ENCODE measurements around the gene FXYD5.
A peak's percentile ranks its signal among the peaks of the same experiment; 100 is the strongest.
"Not testable (repeated sequence)": the region's sequence is repeated elsewhere in the genome, so short reads cannot be mapped to it uniquely, and the experiment has no call there.

FXYD5 gene

GRCh38 chr19:35184267-35184666 is 29.7 kb downstream of the FXYD5 start:
- Histone ChIP-seq H3K9me3 (ENCODE audit: severe bottlenecking) (no peaks in the 10 kb centered on the region), H3K4me1 (ENCODE audit: insufficient read depth, poor library complexity, severe bottlenecking) (no peaks in the 10 kb centered on the region), H3K4me3 (ENCODE audit: severe bottlenecking) (no peak overlapping the region), H3K36me3 (ENCODE audit: low read depth) (no peaks in the 10 kb centered on the region), H3K27ac (ENCODE audit: poor library complexity, severe bottlenecking) (no peak overlapping the region), H3K27me3 (ENCODE audit: insufficient read depth, poor library complexity, severe bottlenecking) (no peaks in the 10 kb centered on the region)
- ATAC-seq (ENCODE audit: low read depth) (no peak), DNase-seq (ENCODE audit: low spot score) (no peak)
- no peak for TF ChIP-seq CTCF (IDR thresholded peaks at IDR 0.05; ENCODE audit: poor library complexity, severe bottlenecking)

DNA sequence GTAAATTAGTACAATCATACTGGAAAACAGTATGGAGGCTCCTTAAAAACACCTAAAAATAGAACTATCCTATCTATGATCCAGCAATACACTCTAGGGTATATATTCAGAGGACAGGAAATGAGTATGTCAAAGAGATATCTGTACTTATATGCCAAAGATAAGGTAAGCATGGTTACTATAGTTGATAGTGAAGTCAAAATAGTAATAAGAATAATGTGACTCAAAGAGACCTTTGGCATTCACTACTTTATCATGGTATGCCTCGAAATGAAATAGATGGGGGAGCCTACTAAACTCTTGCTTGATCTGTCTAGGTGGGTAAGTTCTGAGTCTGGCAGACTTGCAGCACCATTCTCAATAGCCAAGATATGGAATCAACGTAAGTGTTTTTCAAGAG is 30.3 kb downstream of the FXYD5 start:
- no peaks in the 10 kb centered on the region for H3K4me1 ChIP-seq (ENCODE audit: insufficient read depth, poor library complexity, severe bottlenecking)
- H3K36me3 ChIP-seq (ENCODE audit: low read depth) = no peaks in the 10 kb centered on the region
- H3K4me3 ChIP-seq (ENCODE audit: severe bottlenecking) = no peak overlapping the region
- H3K27me3 ChIP-seq (ENCODE audit: insufficient read depth, poor library complexity, severe bottlenecking) = no peaks in the 10 kb centered on the region
- no peaks in the 10 kb centered on the region for H3K9me3 ChIP-seq (ENCODE audit: severe bottlenecking)
- DNase-seq (ENCODE audit: low spot score) (no peak), ATAC-seq (ENCODE audit: low read depth) (no peak)
- no peak overlapping the region for H3K27ac ChIP-seq (ENCODE audit: poor library complexity, severe bottlenecking)
- no peak for TF ChIP-seq CTCF (IDR thresholded peaks at IDR 0.05; ENCODE audit: poor library complexity, severe bottlenecking)

DNA sequence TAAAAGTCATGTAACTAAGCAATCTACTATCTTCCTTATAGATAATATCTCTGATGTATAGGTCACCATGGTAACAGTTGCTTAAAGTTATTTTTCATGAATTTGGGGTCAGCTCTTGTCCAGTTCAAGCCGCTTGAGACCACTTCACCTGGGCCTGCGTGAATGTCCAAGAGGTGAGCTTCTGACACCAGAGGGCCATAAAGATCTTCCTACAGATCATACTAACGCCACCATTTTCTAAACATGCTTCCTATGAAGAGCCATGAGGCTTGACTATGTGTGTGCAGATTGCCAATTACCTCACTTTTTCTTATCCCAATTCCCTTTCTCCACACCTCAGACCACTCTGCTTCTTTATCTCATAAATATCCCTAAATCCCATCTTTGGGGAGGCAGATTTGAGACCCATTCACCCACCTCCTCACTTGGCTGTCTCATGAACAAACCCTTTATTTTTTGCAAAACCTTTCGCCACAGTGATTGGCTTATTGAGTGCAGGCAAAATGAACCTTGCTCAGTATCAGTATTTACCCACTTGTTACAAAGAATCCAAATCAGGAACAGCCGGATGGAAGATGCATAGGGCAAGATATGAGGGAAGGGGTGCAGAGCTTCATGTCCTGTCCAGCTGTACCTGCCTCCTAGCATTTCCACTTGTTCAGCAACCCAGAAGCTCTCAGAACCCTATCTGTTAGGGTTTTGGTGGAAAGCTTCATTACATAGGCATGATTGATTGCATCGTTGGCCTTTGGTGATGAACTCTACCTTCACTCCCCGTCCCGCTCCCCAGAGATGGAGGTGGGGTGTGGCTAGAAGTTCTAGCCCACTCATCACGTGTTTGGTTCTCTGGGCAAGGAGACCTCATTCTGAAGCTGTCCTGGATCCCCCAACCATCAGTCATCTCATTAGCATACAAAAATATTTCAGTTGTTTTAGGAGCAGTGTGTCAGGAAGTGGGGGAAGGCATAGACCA is 39.8 kb downstream of the FXYD5 start:
- DNase-seq (ENCODE audit: low spot score) = no peak
- Histone ChIP-seq H3K36me3 (ENCODE audit: low read depth) (no peaks in the 10 kb centered on the region), H3K9me3 (ENCODE audit: severe bottlenecking) (no peaks in the 10 kb centered on the region)

GRCh38 chr19:35195830-35196229 is 41.3 kb downstream of the FXYD5 start:
- ATAC-seq (ENCODE audit: low read depth) (no peak), DNase-seq (ENCODE audit: low spot score) (no peak)
- no peak overlapping the region for H3K4me3 ChIP-seq (ENCODE audit: severe bottlenecking)
- H3K4me1 ChIP-seq (ENCODE audit: insufficient read depth, poor library complexity, severe bottlenecking) = no peaks in the 10 kb centered on the region
- no peak overlapping the region for H3K27ac ChIP-seq (ENCODE audit: poor library complexity, severe bottlenecking)
- H3K9me3 ChIP-seq (ENCODE audit: severe bottlenecking) = no peaks in the 10 kb centered on the region
- H3K27me3 ChIP-seq (ENCODE audit: insufficient read depth, poor library complexity, severe bottlenecking) = no peaks in the 10 kb centered on the region
- no peaks in the 10 kb centered on the region for H3K36me3 ChIP-seq (ENCODE audit: low read depth)
- TF ChIP-seq CTCF (IDR thresholded peaks at IDR 0.05; ENCODE audit: poor library complexity, severe bottlenecking) = no peak

More for the DNA sequence above, 39.8 kb downstream of the FXYD5 start:
- Histone ChIP-seq H3K4me1 (ENCODE audit: insufficient read depth, poor library complexity, severe bottlenecking) (no peaks in the 10 kb centered on the region), H3K4me3 (ENCODE audit: severe bottlenecking) (no peak overlapping the region), H3K27me3 (ENCODE audit: insufficient read depth, poor library complexity, severe bottlenecking) (no peaks in the 10 kb centered on the region), H3K27ac (ENCODE audit: poor library complexity, severe bottlenecking) (no peak overlapping the region)
- TF ChIP-seq CTCF (IDR thresholded peaks at IDR 0.05; ENCODE audit: poor library complexity, severe bottlenecking) = no peak
- ATAC-seq (ENCODE audit: low read depth) = no peak

GRCh38 chr19:35196861-35197260 is 42.3 kb downstream of the FXYD5 start:
- not testable (repeated sequence) for H3K4me1 ChIP-seq (ENCODE audit: insufficient read depth, poor library complexity, severe bottlenecking); H3K9me3 ChIP-seq (ENCODE audit: severe bottlenecking); DNase-seq (ENCODE audit: low spot score); H3K27ac ChIP-seq (ENCODE audit: poor library complexity, severe bottlenecking); H3K4me3 ChIP-seq (ENCODE audit: severe bottlenecking); H3K36me3 ChIP-seq (ENCODE audit: low read depth); H3K27me3 ChIP-seq (ENCODE audit: insufficient read depth, poor library complexity, severe bottlenecking)
- peak; percentile 41; the same call in 2 of the 3 replicates for ATAC-seq (ENCODE audit: low read depth)

Data from RWPE2 (cell line).